CD4-positive, alpha-beta T cell treated with Interleukin-1 beta for 1 hour (primary cell): ENCODE data around the gene GDF7.
"Not testable (repeated sequence)": the region's sequence is repeated elsewhere in the genome, so short reads cannot be mapped to it uniquely, and the experiment has no call there.

ENCODE experiments used
- DNase-seq, 2 donors: peaks; one replicate each; pipeline ENCODE4 v3.0.0-alpha.2; 2020 to 2022

Gene GDF7

GRCh38 chr2:20706786-20707185 lies 39.8 kb downstream of the GDF7 start:
- no peak for DNase-seq

- no peak for DNase-seq
Measured at GRCh38 chr2:20707601-20708000, 40.7 kb downstream of the GDF7 start.

GRCh38 chr2:20711641-20712040 lies 44.7 kb downstream of the GDF7 start:
- DNase-seq, result not testable (repeated sequence)

GRCh38 chr2:20713585-20713984 lies 46.6 kb downstream of the GDF7 start:
- not testable (repeated sequence) for DNase-seq

GRCh38 chr2:20714412-20714811 lies 47.5 kb downstream of the GDF7 start:
- not testable (repeated sequence) for DNase-seq

GRCh38 chr2:20716164-20716563 lies 49.2 kb downstream of the GDF7 start:
- not testable (repeated sequence) for DNase-seq

- DNase-seq, result no peak
Measured at GRCh38 chr2:20717641-20718040, 50.7 kb downstream of the GDF7 start.

GRCh38 chr2:20722592-20723240 lies 55.8 kb downstream of the GDF7 start:
- DNase-seq, result no peak

- no peak for DNase-seq
Measured at GRCh38 chr2:20723543-20723942, 56.6 kb downstream of the GDF7 start.

GRCh38 chr2:20724500-20725053 lies 57.6 kb downstream of the GDF7 start:
- no peak for DNase-seq

GRCh38 chr2:20725782-20726181 lies 58.8 kb downstream of the GDF7 start:
- DNase-seq, result no peak

GRCh38 chr2:20726913-20727312 lies 60.0 kb downstream of the GDF7 start:
- DNase-seq, result no peak

- DNase-seq, result no peak
Measured at GRCh38 chr2:20728114-20728758, 61.3 kb downstream of the GDF7 start.
